Panc1 (cell line): Measurements from ENCODE around the gene PTBP2. TPM values are rescaled to one million over a fixed set of nuclear protein-coding genes. Genes with fewer than 3 reads are reported as not detected.

ENCODE experiments used
- ATAC-seq: fragments of 200-7000 bp; cut with Tn5 transposase; 2 replicates; pipeline ENCODE4 v1.9.1; 2020; ENCODE audit warnings: mild to moderate bottlenecking, moderate library complexity
- BruUV-seq: library from RNA; stranded (reverse); fragments of 400-500 nt; replicated peaks from 2 replicates; lab custom pipeline; 2021; lab: Mats Ljungman, UMichigan
- CTCF ChIA-PET: fragments of 300-600 bp; sonication (Branson Sonifier 250); formaldehyde crosslinking; loops from one replicate; lab custom pipeline; 2022; ENCODE audit warnings: antibody characterized with exemption; lab: Charles Lee
- POLR2A ChIA-PET: fragments of 300-600 bp; sonication (Branson Sonifier 250); formaldehyde crosslinking; loops from one replicate; lab custom pipeline; 2022; ENCODE audit warnings: antibody characterized with exemption; lab: Charles Lee
- DNase-seq: peaks from one replicate; pipeline ENCODE4 v3.0.0-alpha.2; 2010; ENCODE audit warnings: low read depth, low spot score
- H3K27ac ChIP-seq: 2 replicates; pipeline ENCODE4 v1.5.1; 2011; ENCODE audit warnings: mild to moderate bottlenecking, low read length, inconsistent platforms
- H3K27me3 ChIP-seq: fragments of 200-500 bp; sonication (Bioruptor generic); 2 replicates; pipeline ENCODE4 v1.6.0; 2014; ENCODE audit warnings: low read length, inconsistent platforms; ENCODE audit not compliant: control insufficient read depth, insufficient read depth
- H3K36me3 ChIP-seq: fragments of 200-500 bp; sonication (Bioruptor generic); 2 replicates; pipeline ENCODE4 v1.5.1; 2014; ENCODE audit warnings: inconsistent platforms, mild to moderate bottlenecking, low read length, moderate library complexity; ENCODE audit not compliant: control insufficient read depth, insufficient read depth
- H3K4me1 ChIP-seq: 2 replicates; pipeline ENCODE4 v1.5.1; 2011; ENCODE audit warnings: inconsistent platforms, mild to moderate bottlenecking, low read length, moderate library complexity; ENCODE audit not compliant: control insufficient read depth, insufficient read depth
- H3K4me3 ChIP-seq, 2 experiments: 2 replicates each; pipeline ENCODE4 v1.5.1; 2011 to 2012; ENCODE audit warnings: low read depth in 2 of 2, low read length in 2 of 2, mild to moderate bottlenecking in 2 of 2, inconsistent platforms in 1 of 2, moderate library complexity in 1 of 2
- H3K9me3 ChIP-seq: fragments of 200-500 bp; sonication (Bioruptor generic); 2 replicates; pipeline ENCODE4 v1.5.1; 2014; ENCODE audit warnings: low read depth, mild to moderate bottlenecking, inconsistent platforms, low read length, moderate library complexity; ENCODE audit not compliant: control insufficient read depth, insufficient read depth
- POLR2AphosphoS5 ChIP-seq: IDR thresholded peaks from 2 replicates; pipeline ENCODE4 v1.6.1; 2012; ENCODE audit warnings: mild to moderate bottlenecking, low read depth, low read length, moderate library complexity
- SIN3A ChIP-seq: IDR thresholded peaks from 2 replicates; pipeline ENCODE4 v1.6.1; 2012; ENCODE audit warnings: low read depth, mild to moderate bottlenecking, low read length, moderate library complexity, borderline replicate concordance; ENCODE audit not compliant: insufficient read depth
- TCF7L2 ChIP-seq: IDR thresholded peaks from 2 replicates; pipeline ENCODE4 v1.6.1; 2011; ENCODE audit warnings: mild to moderate bottlenecking, low read depth, low read length, inconsistent platforms
- in situ Hi-C: cut with HindIII; loops from 2 replicates; pipeline ENCODE4 v1.10.0; 2016; ENCODE audit warnings: low sequenced_read_pairs, low pct_unique_long_range_greater_than_20kb
- intact Hi-C: fragments of 100-400 bp; cut with micrococcal nuclease; formaldehyde crosslinking; loops from one replicate; pipeline ENCODE4 v1.10.0; 2022; ENCODE audit not compliant: unreplicated experiment
- total RNA-seq: library from RNA; stranded (reverse); gene quantifications from one replicate; pipeline ENCODE4 v1.2.1, GENCODE V29; 2021; ENCODE audit not compliant: unreplicated experiment
- TF ChIP-seq, protein P1 (sequence below): fragments of 450-650 bp; IDR thresholded peaks from 2 replicates; pipeline ENCODE4 v1.5.1; 2017; ENCODE audit warnings: mild to moderate bottlenecking
- TF ChIP-seq, protein P2 (sequence below), 2 experiments: IDR thresholded peaks; 2 replicates each; pipeline ENCODE4 v1.6.1; 2011 to 2012; ENCODE audit warnings: low read depth in 2 of 2, control low read depth in 1 of 2, low read length in 1 of 2, mild to moderate bottlenecking in 1 of 2, moderate library complexity in 1 of 2; ENCODE audit not compliant: insufficient read depth in 1 of 2

The PTBP2 gene
- total RNA-seq, 1 experiment from 2014 or later, result 12.9 TPM

GRCh38 chr1:96842215-96842614 is 120.6 kb downstream of the PTBP2 start:
- no peak overlapping the region for H3K27ac ChIP-seq
- no peaks in the 10 kb centered on the region for H3K36me3 ChIP-seq
- intact Hi-C loops (no loop called here), in situ Hi-C loops (no loop called here)
- no peak overlapping the region for H3K4me3 ChIP-seq
- no TSS peak for BruUV-seq
- ChIA-PET CTCF (no interaction called here), POLR2A (no interaction called here)
- no peaks in the 10 kb centered on the region for H3K27me3 ChIP-seq
- H3K9me3 ChIP-seq, result no peaks in the 10 kb centered on the region
- ATAC-seq (no peak), DNase-seq (no peak)
- no peaks in the 10 kb centered on the region for H3K4me1 ChIP-seq
- TF ChIP-seq TCF7L2, result no peak
- TF ChIP-seq, protein P1, sequence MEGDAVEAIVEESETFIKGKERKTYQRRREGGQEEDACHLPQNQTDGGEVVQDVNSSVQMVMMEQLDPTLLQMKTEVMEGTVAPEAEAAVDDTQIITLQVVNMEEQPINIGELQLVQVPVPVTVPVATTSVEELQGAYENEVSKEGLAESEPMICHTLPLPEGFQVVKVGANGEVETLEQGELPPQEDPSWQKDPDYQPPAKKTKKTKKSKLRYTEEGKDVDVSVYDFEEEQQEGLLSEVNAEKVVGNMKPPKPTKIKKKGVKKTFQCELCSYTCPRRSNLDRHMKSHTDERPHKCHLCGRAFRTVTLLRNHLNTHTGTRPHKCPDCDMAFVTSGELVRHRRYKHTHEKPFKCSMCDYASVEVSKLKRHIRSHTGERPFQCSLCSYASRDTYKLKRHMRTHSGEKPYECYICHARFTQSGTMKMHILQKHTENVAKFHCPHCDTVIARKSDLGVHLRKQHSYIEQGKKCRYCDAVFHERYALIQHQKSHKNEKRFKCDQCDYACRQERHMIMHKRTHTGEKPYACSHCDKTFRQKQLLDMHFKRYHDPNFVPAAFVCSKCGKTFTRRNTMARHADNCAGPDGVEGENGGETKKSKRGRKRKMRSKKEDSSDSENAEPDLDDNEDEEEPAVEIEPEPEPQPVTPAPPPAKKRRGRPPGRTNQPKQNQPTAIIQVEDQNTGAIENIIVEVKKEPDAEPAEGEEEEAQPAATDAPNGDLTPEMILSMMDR, result peak; percentile 19; the same call in 1 of the 2 replicates

- no peaks in the 10 kb centered on the region for H3K36me3 ChIP-seq
- TF ChIP-seq, protein P1, result no peak
- TF ChIP-seq TCF7L2 (no peak), SIN3A (no peak), POLR2AphosphoS5 (no peak)
- TF ChIP-seq, protein P2, sequence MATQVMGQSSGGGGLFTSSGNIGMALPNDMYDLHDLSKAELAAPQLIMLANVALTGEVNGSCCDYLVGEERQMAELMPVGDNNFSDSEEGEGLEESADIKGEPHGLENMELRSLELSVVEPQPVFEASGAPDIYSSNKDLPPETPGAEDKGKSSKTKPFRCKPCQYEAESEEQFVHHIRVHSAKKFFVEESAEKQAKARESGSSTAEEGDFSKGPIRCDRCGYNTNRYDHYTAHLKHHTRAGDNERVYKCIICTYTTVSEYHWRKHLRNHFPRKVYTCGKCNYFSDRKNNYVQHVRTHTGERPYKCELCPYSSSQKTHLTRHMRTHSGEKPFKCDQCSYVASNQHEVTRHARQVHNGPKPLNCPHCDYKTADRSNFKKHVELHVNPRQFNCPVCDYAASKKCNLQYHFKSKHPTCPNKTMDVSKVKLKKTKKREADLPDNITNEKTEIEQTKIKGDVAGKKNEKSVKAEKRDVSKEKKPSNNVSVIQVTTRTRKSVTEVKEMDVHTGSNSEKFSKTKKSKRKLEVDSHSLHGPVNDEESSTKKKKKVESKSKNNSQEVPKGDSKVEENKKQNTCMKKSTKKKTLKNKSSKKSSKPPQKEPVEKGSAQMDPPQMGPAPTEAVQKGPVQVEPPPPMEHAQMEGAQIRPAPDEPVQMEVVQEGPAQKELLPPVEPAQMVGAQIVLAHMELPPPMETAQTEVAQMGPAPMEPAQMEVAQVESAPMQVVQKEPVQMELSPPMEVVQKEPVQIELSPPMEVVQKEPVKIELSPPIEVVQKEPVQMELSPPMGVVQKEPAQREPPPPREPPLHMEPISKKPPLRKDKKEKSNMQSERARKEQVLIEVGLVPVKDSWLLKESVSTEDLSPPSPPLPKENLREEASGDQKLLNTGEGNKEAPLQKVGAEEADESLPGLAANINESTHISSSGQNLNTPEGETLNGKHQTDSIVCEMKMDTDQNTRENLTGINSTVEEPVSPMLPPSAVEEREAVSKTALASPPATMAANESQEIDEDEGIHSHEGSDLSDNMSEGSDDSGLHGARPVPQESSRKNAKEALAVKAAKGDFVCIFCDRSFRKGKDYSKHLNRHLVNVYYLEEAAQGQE (IDR thresholded peaks at IDR 0.05; ENCODE audit: insufficient read depth in 1 of 2, low read depth in 2 of 2, low read length in 1 of 2), result no peak
- intact Hi-C loops, result no loop called here
- no peak for DNase-seq
- ChIA-PET POLR2A (no interaction called here), CTCF (no interaction called here)
- no peaks in the 10 kb centered on the region for H3K4me1 ChIP-seq
- H3K27me3 ChIP-seq, result no peaks in the 10 kb centered on the region
- H3K27ac ChIP-seq, result no peak overlapping the region
- no peaks in the 10 kb centered on the region for H3K9me3 ChIP-seq
- BruUV-seq, result no TSS peak
- no peak for ATAC-seq
- in situ Hi-C loops, result no loop called here
- no peak overlapping the region for H3K4me3 ChIP-seq
These were observed 121.6 kb downstream of the PTBP2 start for GRCh38 chr1:96843196-96843595.
